GM12864 (cell line): ENCODE measurements around the gene MAGI1.

Experiments
- DNase-seq: peaks from one replicate; pipeline ENCODE4 v3.0.0-alpha.2; 2011; ENCODE audit warnings: low read depth
- H3K4me3 ChIP-seq: 2 replicates; pipeline ENCODE4 v1.5.1; 2011; ENCODE audit warnings: mild to moderate bottlenecking, low read depth, low read length, control low read depth
- CTCF ChIP-seq: IDR thresholded peaks from 2 replicates; pipeline ENCODE4 v1.5.1; 2011; ENCODE audit warnings: low read depth, mild to moderate bottlenecking, moderate library complexity, low read length, control low read depth, inconsistent platforms; ENCODE audit errors: missing control alignments

MAGI1 gene

GRCh38 chr3:65381496-65382010, 657.2 kb downstream of the MAGI1 start:
- H3K4me3 ChIP-seq: no peak overlapping the region
- no peak for TF ChIP-seq CTCF
- no peak for DNase-seq

GRCh38 chr3:65379223-65379622, 659.5 kb downstream of the MAGI1 start:
- no peak for DNase-seq
- no peak overlapping the region for H3K4me3 ChIP-seq
- TF ChIP-seq CTCF: no peak

GRCh38 chr3:65377637-65378036, 661.1 kb downstream of the MAGI1 start:
- TF ChIP-seq CTCF: no peak
- H3K4me3 ChIP-seq: no peak overlapping the region

GRCh38 chr3:65376426-65376825, 662.3 kb downstream of the MAGI1 start:
- no peak for DNase-seq
- H3K4me3 ChIP-seq: no peak overlapping the region
- no peak for TF ChIP-seq CTCF

More at GRCh38 chr3:65377637-65378036, 661.1 kb downstream of the MAGI1 start:
- DNase-seq: no peak

- no peak for TF ChIP-seq CTCF
- no peak for DNase-seq
- H3K4me3 ChIP-seq: no peak overlapping the region
These were observed 667.7 kb downstream of the MAGI1 start for GRCh38 chr3:65371053-65371452.

- no peak for TF ChIP-seq CTCF
- DNase-seq: no peak
- H3K4me3 ChIP-seq: no peak overlapping the region
These were observed 669.9 kb downstream of the MAGI1 start for GRCh38 chr3:65368866-65369265.

GRCh38 chr3:65362688-65363087, 676.0 kb downstream of the MAGI1 start:
- no peak for TF ChIP-seq CTCF
- no peak overlapping the region for H3K4me3 ChIP-seq
- no peak for DNase-seq
